ENCODE results near the gene ATP2B3.

Gene ATP2B3

GRCh38 chrX:153502796-153503195, 14.6 kb upstream of the ATP2B3 start:
- TF ChIP-seq JUND (IDR thresholded peaks at IDR 0.05; ENCODE audit: low read depth) = no peak
- in situ Hi-C loops (cut with HindIII; ENCODE audit: low pct_unique_long_range_greater_than_20kb, low sequenced_read_pairs) = no loop called here
- DNase-seq (ENCODE audit: low read depth in 1 of 2, low spot score in 1 of 2) = no peak

- DNase-seq (ENCODE audit: low read depth in 1 of 2, low spot score in 1 of 2) = peak in 1 of 2 experiments; percentile 22
- TF ChIP-seq JUND (IDR thresholded peaks at IDR 0.05; ENCODE audit: low read depth) = no peak
- in situ Hi-C loops (cut with HindIII; ENCODE audit: low pct_unique_long_range_greater_than_20kb, low sequenced_read_pairs) = no loop called here
Measured at GRCh38 chrX:153504445-153505016, 12.9 kb upstream of the ATP2B3 start.

GRCh38 chrX:153505361-153505760, 12.1 kb upstream of the ATP2B3 start:
- TF ChIP-seq JUND (IDR thresholded peaks at IDR 0.05; ENCODE audit: low read depth) = no peak
- DNase-seq (ENCODE audit: low read depth in 1 of 2, low spot score in 1 of 2) = no peak
- in situ Hi-C loops (cut with HindIII; ENCODE audit: low pct_unique_long_range_greater_than_20kb, low sequenced_read_pairs) = no loop called here

GRCh38 chrX:153507484-153508178, 9.8 kb upstream of the ATP2B3 start:
- in situ Hi-C loops (cut with HindIII; ENCODE audit: low pct_unique_long_range_greater_than_20kb, low sequenced_read_pairs) = no loop called here
- no peak for TF ChIP-seq JUND (IDR thresholded peaks at IDR 0.05; ENCODE audit: low read depth)
- DNase-seq (ENCODE audit: low read depth in 1 of 2, low spot score in 1 of 2) = peak; percentile 61 to 81

- no peak for DNase-seq (ENCODE audit: low read depth in 1 of 2, low spot score in 1 of 2)
- no peak for TF ChIP-seq JUND (IDR thresholded peaks at IDR 0.05; ENCODE audit: low read depth)
- in situ Hi-C loops (cut with HindIII; ENCODE audit: low pct_unique_long_range_greater_than_20kb, low sequenced_read_pairs) = no loop called here
Measured at GRCh38 chrX:153509592-153509991, 7.8 kb upstream of the ATP2B3 start.

- no peak for DNase-seq (ENCODE audit: low read depth in 1 of 2, low spot score in 1 of 2)
- no peak for TF ChIP-seq JUND (IDR thresholded peaks at IDR 0.05; ENCODE audit: low read depth)
- in situ Hi-C loops (cut with HindIII; ENCODE audit: low pct_unique_long_range_greater_than_20kb, low sequenced_read_pairs) = no loop called here
Measured at GRCh38 chrX:153510383-153510782, 7.1 kb upstream of the ATP2B3 start.

GRCh38 chrX:153511784-153512500, 5.5 kb upstream of the ATP2B3 start:
- in situ Hi-C loops (cut with HindIII; ENCODE audit: low pct_unique_long_range_greater_than_20kb, low sequenced_read_pairs) = no loop called here
- TF ChIP-seq JUND (IDR thresholded peaks at IDR 0.05; ENCODE audit: low read depth) = no peak
- DNase-seq (ENCODE audit: low read depth in 1 of 2, low spot score in 1 of 2) = no peak

- no peak for TF ChIP-seq JUND (IDR thresholded peaks at IDR 0.05; ENCODE audit: low read depth)
- no peak for DNase-seq (ENCODE audit: low read depth in 1 of 2, low spot score in 1 of 2)
- in situ Hi-C loops (cut with HindIII; ENCODE audit: low pct_unique_long_range_greater_than_20kb, low sequenced_read_pairs) = no loop called here
Measured at GRCh38 chrX:153512501-153512893, 4.9 kb upstream of the ATP2B3 start.

GRCh38 chrX:153513265-153513664, 4.2 kb upstream of the ATP2B3 start:
- no peak for DNase-seq (ENCODE audit: low read depth in 1 of 2, low spot score in 1 of 2)
- in situ Hi-C loops (cut with HindIII; ENCODE audit: low pct_unique_long_range_greater_than_20kb, low sequenced_read_pairs) = no loop called here
- TF ChIP-seq JUND (IDR thresholded peaks at IDR 0.05; ENCODE audit: low read depth) = no peak

- in situ Hi-C loops (cut with HindIII; ENCODE audit: low pct_unique_long_range_greater_than_20kb, low sequenced_read_pairs) = no loop called here
- no peak for TF ChIP-seq JUND (IDR thresholded peaks at IDR 0.05; ENCODE audit: low read depth)
- DNase-seq (ENCODE audit: low read depth in 1 of 2, low spot score in 1 of 2) = no peak
Measured at GRCh38 chrX:153514259-153514658, 3.2 kb upstream of the ATP2B3 start.

GRCh38 chrX:153515435-153515834, 2.0 kb upstream of the ATP2B3 start:
- DNase-seq (ENCODE audit: low read depth in 1 of 2, low spot score in 1 of 2) = no peak
- in situ Hi-C loops (cut with HindIII; ENCODE audit: low pct_unique_long_range_greater_than_20kb, low sequenced_read_pairs) = no loop called here
- TF ChIP-seq JUND (IDR thresholded peaks at IDR 0.05; ENCODE audit: low read depth) = no peak

- TF ChIP-seq JUND (IDR thresholded peaks at IDR 0.05; ENCODE audit: low read depth) = no peak
- in situ Hi-C loops (cut with HindIII; ENCODE audit: low pct_unique_long_range_greater_than_20kb, low sequenced_read_pairs) = no loop called here
- DNase-seq (ENCODE audit: low read depth in 1 of 2, low spot score in 1 of 2) = no peak
Measured at GRCh38 chrX:153516073-153516472, 1.4 kb upstream of the ATP2B3 start.

Data from T47D (cell line).